Testis (tissue), 2 donors: Measurements from ENCODE around the gene ZXDC.

Source experiments
- POLR2A ChIP-seq: fragments of 450-650 bp; IDR thresholded peaks from one replicate; pipeline ENCODE4 v1.6.1; 2017; ENCODE audit warnings: antibody characterized with exemption, mild to moderate bottlenecking, moderate library complexity
- TF ChIP-seq, protein P1 (sequence below), 3 experiments: fragments of 450-650 bp in 2 of 3; fragments of 200-600 bp in 1 of 3; sonication (generic) in 1 of 3; IDR thresholded peaks; one replicate each; pipeline ENCODE4 v1.5.1; 2016 to 2019; ENCODE audit warnings: antibody characterized with exemption in 3 of 3, mild to moderate bottlenecking in 2 of 3, moderate library complexity in 1 of 3

DNA sequence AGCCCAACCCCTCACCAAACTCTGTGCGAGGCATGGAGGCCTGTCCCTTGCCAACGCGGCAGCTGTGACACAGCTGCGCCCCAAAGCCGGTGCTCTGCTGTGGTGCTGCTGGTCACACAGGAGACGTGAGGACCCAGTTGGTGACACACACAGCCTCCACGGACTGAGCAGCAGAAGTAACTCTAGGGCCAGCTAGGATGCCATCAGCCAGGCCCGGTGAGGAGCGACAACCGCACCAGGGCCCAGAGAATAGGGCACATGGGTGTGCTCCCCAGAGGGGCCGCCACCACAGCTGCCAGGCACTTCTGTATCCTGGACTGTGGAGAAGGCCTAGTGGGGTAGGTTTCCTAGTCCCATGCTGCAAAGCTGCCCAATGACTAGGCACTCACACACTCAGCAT is 10.7 kb downstream of the ZXDC start:
- TF ChIP-seq POLR2A: no peak
- TF ChIP-seq, protein P1, sequence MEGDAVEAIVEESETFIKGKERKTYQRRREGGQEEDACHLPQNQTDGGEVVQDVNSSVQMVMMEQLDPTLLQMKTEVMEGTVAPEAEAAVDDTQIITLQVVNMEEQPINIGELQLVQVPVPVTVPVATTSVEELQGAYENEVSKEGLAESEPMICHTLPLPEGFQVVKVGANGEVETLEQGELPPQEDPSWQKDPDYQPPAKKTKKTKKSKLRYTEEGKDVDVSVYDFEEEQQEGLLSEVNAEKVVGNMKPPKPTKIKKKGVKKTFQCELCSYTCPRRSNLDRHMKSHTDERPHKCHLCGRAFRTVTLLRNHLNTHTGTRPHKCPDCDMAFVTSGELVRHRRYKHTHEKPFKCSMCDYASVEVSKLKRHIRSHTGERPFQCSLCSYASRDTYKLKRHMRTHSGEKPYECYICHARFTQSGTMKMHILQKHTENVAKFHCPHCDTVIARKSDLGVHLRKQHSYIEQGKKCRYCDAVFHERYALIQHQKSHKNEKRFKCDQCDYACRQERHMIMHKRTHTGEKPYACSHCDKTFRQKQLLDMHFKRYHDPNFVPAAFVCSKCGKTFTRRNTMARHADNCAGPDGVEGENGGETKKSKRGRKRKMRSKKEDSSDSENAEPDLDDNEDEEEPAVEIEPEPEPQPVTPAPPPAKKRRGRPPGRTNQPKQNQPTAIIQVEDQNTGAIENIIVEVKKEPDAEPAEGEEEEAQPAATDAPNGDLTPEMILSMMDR (IDR thresholded peaks at IDR 0.05): no peak
